ENCODE results near the gene SGPP1.

DNA sequence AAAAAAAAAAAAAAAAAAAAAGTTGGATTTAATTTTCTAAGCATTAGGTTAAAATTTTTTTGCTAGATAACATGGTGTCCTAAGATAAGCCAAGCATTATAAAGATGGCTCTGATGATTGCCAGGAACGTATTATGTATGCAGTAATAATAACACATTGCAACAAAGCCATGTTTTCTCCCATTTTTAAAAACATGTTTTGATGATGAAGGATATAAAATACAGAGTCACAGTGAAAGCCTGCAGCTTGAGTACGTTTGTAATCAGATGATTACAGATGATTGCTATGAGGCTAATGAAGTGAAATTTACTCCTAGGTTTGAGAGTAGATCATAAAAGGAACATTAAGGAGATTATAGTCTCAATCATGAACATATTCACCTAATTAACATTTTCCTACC lies 72.9 kb downstream of the SGPP1 start:
- TF ChIP-seq, protein P1, sequence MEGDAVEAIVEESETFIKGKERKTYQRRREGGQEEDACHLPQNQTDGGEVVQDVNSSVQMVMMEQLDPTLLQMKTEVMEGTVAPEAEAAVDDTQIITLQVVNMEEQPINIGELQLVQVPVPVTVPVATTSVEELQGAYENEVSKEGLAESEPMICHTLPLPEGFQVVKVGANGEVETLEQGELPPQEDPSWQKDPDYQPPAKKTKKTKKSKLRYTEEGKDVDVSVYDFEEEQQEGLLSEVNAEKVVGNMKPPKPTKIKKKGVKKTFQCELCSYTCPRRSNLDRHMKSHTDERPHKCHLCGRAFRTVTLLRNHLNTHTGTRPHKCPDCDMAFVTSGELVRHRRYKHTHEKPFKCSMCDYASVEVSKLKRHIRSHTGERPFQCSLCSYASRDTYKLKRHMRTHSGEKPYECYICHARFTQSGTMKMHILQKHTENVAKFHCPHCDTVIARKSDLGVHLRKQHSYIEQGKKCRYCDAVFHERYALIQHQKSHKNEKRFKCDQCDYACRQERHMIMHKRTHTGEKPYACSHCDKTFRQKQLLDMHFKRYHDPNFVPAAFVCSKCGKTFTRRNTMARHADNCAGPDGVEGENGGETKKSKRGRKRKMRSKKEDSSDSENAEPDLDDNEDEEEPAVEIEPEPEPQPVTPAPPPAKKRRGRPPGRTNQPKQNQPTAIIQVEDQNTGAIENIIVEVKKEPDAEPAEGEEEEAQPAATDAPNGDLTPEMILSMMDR (IDR thresholded peaks at IDR 0.05) = no peak
- TF ChIP-seq POLR2A (IDR thresholded peaks at IDR 0.05) = no peak
